ENCODE data around the gene TNFRSF19. TPM values are rescaled to one million over a fixed set of nuclear protein-coding genes. Genes with fewer than 3 reads are reported as not detected.

TNFRSF19 gene
- total and polyA plus RNA-seq, 2 of the 13 experiments (the other 11 are each of a cell fraction or from before 2014, with no cell fraction given), result 75.3 to 77.7 TPM

DNA sequence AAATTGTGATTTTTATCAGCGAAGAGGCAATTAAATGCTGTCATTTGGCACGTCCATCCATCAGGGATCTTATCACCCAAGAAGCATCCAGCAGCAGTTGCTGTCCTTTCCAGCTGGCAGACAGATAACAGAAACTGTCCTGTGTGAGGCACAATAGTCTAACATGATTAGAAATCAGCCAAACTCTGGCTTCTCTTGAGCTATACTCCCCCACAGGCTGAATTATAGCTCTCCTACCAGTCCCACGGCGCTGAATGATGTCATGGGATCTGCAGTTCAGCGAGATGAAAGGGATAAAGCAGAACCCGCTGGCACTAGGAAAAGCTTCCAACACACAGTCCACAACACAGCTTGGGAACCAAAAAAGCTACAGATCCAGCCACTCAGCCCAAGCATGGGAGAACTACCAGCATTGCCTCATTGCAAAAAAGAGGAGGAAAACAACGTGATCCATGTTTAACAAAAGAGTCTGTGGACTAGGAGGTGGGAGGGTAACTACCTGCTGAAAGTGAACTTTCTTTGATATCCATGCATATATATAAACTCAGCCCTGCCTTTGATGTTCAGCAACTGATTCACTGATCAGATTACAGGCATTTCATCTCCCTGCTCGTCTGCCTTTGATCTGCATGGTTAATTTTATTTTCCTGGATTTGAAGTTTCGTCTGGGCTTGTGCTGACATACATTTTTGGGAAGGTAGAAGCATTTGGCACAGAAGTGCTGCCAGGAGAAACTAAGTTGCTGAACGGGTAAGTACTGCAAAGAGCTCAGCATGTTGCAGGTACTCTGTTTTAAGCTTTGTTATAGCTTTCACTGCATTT lies at the start of gene TNFRSF19 (continued):
- TF ChIP-seq ZNF441 (CRISPR knock-in tag; IDR thresholded peaks at IDR 0.05; ENCODE audit: borderline replicate concordance), result no peak
- peak in 1 of 2 experiments; percentile 63; a peak in 2 of 4 replicates for TF ChIP-seq POLR2A (IDR thresholded peaks at IDR 0.05; ENCODE audit: insufficient read depth in 1 of 2, low read depth in 2 of 2, low read length in 2 of 2)
- no peak for TF ChIP-seq MTA1 (CRISPR knock-in tag; IDR thresholded peaks at IDR 0.05; ENCODE audit: borderline replicate concordance)
- TF ChIP-seq, protein P1, sequence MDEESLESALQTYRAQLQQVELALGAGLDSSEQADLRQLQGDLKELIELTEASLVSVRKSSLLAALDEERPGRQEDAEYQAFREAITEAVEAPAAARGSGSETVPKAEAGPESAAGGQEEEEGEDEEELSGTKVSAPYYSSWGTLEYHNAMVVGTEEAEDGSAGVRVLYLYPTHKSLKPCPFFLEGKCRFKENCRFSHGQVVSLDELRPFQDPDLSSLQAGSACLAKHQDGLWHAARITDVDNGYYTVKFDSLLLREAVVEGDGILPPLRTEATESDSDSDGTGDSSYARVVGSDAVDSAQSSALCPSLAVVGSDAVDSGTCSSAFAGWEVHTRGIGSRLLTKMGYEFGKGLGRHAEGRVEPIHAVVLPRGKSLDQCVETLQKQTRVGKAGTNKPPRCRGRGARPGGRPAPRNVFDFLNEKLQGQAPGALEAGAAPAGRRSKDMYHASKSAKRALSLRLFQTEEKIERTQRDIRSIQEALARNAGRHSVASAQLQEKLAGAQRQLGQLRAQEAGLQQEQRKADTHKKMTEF (CRISPR knock-in tag; IDR thresholded peaks at IDR 0.05), result peak; percentile 58; the same call in 1 of the 2 replicates
- TF ChIP-seq, protein P2, sequence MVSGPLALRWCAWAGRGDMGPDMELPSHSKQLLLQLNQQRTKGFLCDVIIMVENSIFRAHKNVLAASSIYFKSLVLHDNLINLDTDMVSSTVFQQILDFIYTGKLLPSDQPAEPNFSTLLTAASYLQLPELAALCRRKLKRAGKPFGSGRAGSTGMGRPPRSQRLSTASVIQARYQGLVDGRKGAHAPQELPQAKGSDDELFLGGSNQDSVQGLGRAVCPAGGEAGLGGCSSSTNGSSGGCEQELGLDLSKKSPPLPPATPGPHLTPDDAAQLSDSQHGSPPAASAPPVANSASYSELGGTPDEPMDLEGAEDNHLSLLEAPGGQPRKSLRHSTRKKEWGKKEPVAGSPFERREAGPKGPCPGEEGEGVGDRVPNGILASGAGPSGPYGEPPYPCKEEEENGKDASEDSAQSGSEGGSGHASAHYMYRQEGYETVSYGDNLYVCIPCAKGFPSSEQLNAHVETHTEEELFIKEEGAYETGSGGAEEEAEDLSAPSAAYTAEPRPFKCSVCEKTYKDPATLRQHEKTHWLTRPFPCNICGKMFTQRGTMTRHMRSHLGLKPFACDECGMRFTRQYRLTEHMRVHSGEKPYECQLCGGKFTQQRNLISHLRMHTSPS (CRISPR knock-in tag; IDR thresholded peaks at IDR 0.05; ENCODE audit: low read depth), result no peak
- TF ChIP-seq, protein P3, sequence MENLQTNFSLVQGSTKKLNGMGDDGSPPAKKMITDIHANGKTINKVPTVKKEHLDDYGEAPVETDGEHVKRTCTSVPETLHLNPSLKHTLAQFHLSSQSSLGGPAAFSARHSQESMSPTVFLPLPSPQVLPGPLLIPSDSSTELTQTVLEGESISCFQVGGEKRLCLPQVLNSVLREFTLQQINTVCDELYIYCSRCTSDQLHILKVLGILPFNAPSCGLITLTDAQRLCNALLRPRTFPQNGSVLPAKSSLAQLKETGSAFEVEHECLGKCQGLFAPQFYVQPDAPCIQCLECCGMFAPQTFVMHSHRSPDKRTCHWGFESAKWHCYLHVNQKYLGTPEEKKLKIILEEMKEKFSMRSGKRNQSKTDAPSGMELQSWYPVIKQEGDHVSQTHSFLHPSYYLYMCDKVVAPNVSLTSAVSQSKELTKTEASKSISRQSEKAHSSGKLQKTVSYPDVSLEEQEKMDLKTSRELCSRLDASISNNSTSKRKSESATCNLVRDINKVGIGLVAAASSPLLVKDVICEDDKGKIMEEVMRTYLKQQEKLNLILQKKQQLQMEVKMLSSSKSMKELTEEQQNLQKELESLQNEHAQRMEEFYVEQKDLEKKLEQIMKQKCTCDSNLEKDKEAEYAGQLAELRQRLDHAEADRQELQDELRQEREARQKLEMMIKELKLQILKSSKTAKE (CRISPR knock-in tag; IDR thresholded peaks at IDR 0.05; ENCODE audit: borderline replicate concordance), result peak; percentile 56; the same call in 1 of the 2 replicates
- no peak; the same call in 1 of the 2 replicates for TF ChIP-seq ZNF34 (CRISPR knock-in tag; IDR thresholded peaks at IDR 0.05; ENCODE audit: borderline replicate concordance)
- TF ChIP-seq ELF1 (CRISPR knock-in tag; IDR thresholded peaks at IDR 0.05), result 0 out of 2 replicates have a peak, but pooled peaks have one; percentile 6
- peak; percentile 80 for TF ChIP-seq CEBPG (CRISPR knock-in tag; IDR thresholded peaks at IDR 0.05)
- no peak for TF ChIP-seq ZZZ3 (CRISPR knock-in tag; IDR thresholded peaks at IDR 0.05; ENCODE audit: borderline replicate concordance)
- peak; percentile 81 for TF ChIP-seq HDAC2 (CRISPR knock-in tag; IDR thresholded peaks at IDR 0.05)
- peak; percentile 82 for TF ChIP-seq TBX2 (CRISPR knock-in tag; IDR thresholded peaks at IDR 0.05; ENCODE audit: borderline replicate concordance)
- peak; percentile 80; the same call in 1 of the 2 replicates for TF ChIP-seq GATA4 (IDR thresholded peaks at IDR 0.05; ENCODE audit: borderline replicate concordance, low read depth)
- TF ChIP-seq ZNF263 (CRISPR knock-in tag; IDR thresholded peaks at IDR 0.05), result no peak
- TF ChIP-seq TCF7 (IDR thresholded peaks at IDR 0.05; ENCODE audit: low read depth), result peak; percentile 97
- TF ChIP-seq RBFOX2 (IDR thresholded peaks at IDR 0.05; ENCODE audit: low read depth, low read length), result peak; percentile 35
- no peak for TF ChIP-seq ZNF282 (IDR thresholded peaks at IDR 0.05; ENCODE audit: partially characterized antibody)
- TF ChIP-seq, protein P4, sequence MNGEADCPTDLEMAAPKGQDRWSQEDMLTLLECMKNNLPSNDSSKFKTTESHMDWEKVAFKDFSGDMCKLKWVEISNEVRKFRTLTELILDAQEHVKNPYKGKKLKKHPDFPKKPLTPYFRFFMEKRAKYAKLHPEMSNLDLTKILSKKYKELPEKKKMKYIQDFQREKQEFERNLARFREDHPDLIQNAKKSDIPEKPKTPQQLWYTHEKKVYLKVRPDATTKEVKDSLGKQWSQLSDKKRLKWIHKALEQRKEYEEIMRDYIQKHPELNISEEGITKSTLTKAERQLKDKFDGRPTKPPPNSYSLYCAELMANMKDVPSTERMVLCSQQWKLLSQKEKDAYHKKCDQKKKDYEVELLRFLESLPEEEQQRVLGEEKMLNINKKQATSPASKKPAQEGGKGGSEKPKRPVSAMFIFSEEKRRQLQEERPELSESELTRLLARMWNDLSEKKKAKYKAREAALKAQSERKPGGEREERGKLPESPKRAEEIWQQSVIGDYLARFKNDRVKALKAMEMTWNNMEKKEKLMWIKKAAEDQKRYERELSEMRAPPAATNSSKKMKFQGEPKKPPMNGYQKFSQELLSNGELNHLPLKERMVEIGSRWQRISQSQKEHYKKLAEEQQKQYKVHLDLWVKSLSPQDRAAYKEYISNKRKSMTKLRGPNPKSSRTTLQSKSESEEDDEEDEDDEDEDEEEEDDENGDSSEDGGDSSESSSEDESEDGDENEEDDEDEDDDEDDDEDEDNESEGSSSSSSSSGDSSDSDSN (CRISPR knock-in tag; IDR thresholded peaks at IDR 0.05), result 0 out of 2 replicates have a peak, but pooled peaks have one; percentile 11
- peak; percentile 74 for TF ChIP-seq POLR2G (IDR thresholded peaks at IDR 0.05; ENCODE audit: low read depth, low read length)
